Activated CD4-positive, alpha-beta T cell treated with anti-CD3 and anti-CD28 coated beads, Interleukin-2, amount 10 ng/mL, durations not matched to agents 24 days and 14 days (primary cell): ENCODE measurements around the gene ROR2. TPM values are rescaled to one million over a fixed set of nuclear protein-coding genes. Genes with fewer than 3 reads are reported as not detected.

Source experiments
- DNase-seq: peaks from one replicate; pipeline ENCODE4 v3.0.0; 2022
- H3K27ac Mint-ChIP-seq: one replicate; pipeline ENCODE4 v1.8.0; 2022; ENCODE audit warnings: mild to moderate bottlenecking, mixed read lengths
- H3K27me3 Mint-ChIP-seq: one replicate; pipeline ENCODE4 v1.8.0; 2022; ENCODE audit warnings: mixed read lengths
- H3K36me3 Mint-ChIP-seq: one replicate; pipeline ENCODE4 v1.8.0; 2022; ENCODE audit warnings: low read depth, mild to moderate bottlenecking, mixed read lengths
- H3K4me1 Mint-ChIP-seq: one replicate; pipeline ENCODE4 v1.8.0; 2021; ENCODE audit warnings: mixed read lengths
- H3K4me3 Mint-ChIP-seq: one replicate; pipeline ENCODE4 v1.8.0; 2022; ENCODE audit warnings: mild to moderate bottlenecking, moderate library complexity, mixed read lengths
- H3K9me3 Mint-ChIP-seq: one replicate; pipeline ENCODE4 v1.8.0; 2021; ENCODE audit warnings: mixed read lengths
- intact Hi-C: fragments of 100-400 bp; cut with micrococcal nuclease; formaldehyde crosslinking; loops from one replicate; pipeline ENCODE4 v1.15.1; 2023
- total RNA-seq: library from RNA; stranded (reverse); gene quantifications from 2 replicates; pipeline ENCODE4 v1.2.3, GENCODE V29; 2022

Gene ROR2
- total RNA-seq, 1 donor from 2014 or later: 0.40 TPM

DNA sequence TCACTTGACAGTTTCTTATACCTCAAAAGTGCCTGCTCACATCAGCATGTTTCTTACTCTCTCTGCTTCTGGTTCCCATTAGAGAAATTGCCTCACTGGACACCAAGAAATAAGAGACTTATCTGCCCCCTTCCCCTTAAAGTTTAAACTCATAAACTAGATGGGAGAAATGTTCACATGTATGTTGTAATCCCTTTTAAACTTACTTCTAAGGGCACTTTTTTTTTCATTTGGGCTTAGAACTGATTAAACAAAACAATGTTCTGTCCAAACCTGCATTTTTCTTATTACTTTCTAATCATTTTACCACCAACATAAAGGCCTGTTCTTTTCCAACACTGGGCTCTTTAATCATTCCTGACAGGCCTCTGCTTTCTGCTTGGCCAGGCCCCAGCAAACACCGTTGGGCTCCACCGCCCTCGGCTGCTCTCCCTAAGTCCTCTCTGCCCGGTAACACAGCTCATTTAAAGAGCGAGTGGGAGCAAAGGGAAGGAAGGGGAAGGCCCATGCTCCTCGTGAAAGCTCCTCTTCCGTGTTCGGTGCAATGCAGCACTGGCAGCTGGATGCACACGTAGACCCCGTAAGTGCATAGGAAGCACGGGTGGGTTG is 53.4 kb downstream of the ROR2 start:
- H3K27ac Mint-ChIP-seq: no peak overlapping the region
- H3K4me3 Mint-ChIP-seq: no peak overlapping the region
- peaks cover 5% of the 10 kb centered on the region for H3K4me1 Mint-ChIP-seq
- H3K36me3 Mint-ChIP-seq: no peaks in the 10 kb centered on the region
- peaks cover 35% of the 10 kb centered on the region for H3K27me3 Mint-ChIP-seq
- no peaks in the 10 kb centered on the region for H3K9me3 Mint-ChIP-seq
- intact Hi-C loops: no loop called here
- no peak for DNase-seq

DNA sequence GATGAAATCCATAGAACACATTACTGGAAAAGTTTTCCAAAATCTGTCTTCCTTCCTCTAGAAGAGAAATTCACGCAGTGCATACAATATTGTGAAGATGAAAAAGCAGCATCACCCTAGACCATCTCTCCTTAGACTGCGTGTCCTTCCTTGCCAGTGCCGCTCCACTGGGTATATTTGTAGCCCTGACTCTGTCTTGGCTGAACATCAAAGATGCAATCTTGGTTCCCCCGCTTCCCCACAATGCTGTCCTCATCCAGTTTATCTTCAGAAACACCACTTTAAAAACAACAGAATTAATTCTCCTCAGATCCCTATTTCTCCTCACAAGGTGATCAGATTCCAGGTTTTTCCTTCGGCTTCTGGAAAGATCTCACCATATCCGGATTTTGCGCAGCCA is 53.9 kb downstream of the ROR2 start:
- DNase-seq: no peak
- no peak overlapping the region for H3K27ac Mint-ChIP-seq
- peaks cover 35% of the 10 kb centered on the region for H3K27me3 Mint-ChIP-seq
- peaks cover 5% of the 10 kb centered on the region for H3K4me1 Mint-ChIP-seq
- no peak overlapping the region for H3K4me3 Mint-ChIP-seq
- intact Hi-C loops: no loop called here
- no peaks in the 10 kb centered on the region for H3K9me3 Mint-ChIP-seq
- H3K36me3 Mint-ChIP-seq: no peaks in the 10 kb centered on the region

DNA sequence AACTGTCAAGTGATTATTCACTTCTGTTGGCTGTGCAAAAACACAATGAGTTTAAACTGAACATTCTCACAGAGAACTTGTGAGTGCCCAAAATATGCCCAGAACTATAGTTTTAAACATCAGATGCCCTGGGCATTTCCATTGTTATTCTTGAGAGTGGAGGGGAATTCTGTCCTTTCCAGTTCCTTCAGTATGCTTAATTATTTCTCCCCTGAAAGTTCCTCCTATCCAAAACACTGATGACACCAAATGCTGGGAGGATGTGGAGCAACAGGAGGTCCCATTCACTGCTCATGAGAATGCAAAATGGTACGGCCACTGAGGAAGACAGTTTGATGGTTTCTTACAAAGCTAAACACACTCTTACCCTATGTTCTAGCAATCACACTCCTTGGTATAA is 55.5 kb downstream of the ROR2 start:
- no peaks in the 10 kb centered on the region for H3K36me3 Mint-ChIP-seq
- no peak overlapping the region for H3K27ac Mint-ChIP-seq
- H3K27me3 Mint-ChIP-seq: peaks cover 34% of the 10 kb centered on the region
- H3K4me3 Mint-ChIP-seq: no peak overlapping the region
- no peaks in the 10 kb centered on the region for H3K9me3 Mint-ChIP-seq
- peaks cover 5% of the 10 kb centered on the region for H3K4me1 Mint-ChIP-seq
- no peak for DNase-seq
- intact Hi-C loops: no loop called here

DNA sequence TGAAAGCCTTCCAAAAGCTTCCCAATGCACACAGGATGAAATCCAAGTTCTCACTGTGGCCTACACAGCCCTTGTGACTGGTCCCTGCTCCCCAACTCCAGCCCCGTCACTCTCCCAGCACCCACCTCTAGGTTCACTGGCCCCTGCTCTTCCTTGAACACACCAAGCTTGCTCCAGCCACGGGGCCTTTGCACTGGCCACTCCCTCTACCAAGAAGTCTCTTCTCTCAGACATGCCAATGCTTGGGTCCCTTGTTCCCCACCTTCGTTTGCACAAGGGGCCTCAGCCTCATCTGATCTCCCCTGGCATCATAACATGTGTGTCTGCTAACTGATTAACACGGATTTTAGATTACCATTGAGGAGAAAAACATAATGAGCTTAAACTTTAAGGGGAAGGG is 56.0 kb downstream of the ROR2 start:
- Mint-ChIP-seq H3K4me1 (peaks cover 5% of the 10 kb centered on the region), H3K9me3 (no peaks in the 10 kb centered on the region), H3K27ac (no peak overlapping the region), H3K4me3 (no peak overlapping the region), H3K36me3 (no peaks in the 10 kb centered on the region), H3K27me3 (peaks cover 34% of the 10 kb centered on the region)
- intact Hi-C loops: no loop called here
- no peak for DNase-seq

DNA sequence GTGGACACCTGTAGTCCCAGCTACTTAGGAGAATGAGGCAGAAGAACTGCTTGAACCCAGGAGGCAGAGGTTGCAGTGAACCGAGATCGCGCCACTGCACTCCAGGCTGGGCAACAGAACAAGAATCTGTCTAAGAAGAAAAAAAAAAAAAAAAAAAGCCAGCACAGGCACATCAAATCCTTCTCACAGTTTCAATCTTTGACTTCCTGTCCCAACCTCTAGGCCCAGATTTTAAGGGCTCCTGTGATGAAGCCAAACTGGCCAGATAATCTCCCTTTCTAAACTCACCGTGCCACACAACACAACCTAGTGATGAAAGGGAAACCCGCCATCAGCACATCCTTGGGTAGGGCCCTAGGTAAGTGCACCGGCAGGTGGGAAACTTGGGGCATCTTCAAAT is 58.1 kb downstream of the ROR2 start:
- no peaks in the 10 kb centered on the region for H3K36me3 Mint-ChIP-seq
- no peak overlapping the region for H3K4me3 Mint-ChIP-seq
- intact Hi-C loops: no loop called here
- H3K27me3 Mint-ChIP-seq: peaks cover 38% of the 10 kb centered on the region
- H3K27ac Mint-ChIP-seq: no peak overlapping the region
- DNase-seq: no peak
- peaks cover 5% of the 10 kb centered on the region for H3K4me1 Mint-ChIP-seq
- no peaks in the 10 kb centered on the region for H3K9me3 Mint-ChIP-seq

DNA sequence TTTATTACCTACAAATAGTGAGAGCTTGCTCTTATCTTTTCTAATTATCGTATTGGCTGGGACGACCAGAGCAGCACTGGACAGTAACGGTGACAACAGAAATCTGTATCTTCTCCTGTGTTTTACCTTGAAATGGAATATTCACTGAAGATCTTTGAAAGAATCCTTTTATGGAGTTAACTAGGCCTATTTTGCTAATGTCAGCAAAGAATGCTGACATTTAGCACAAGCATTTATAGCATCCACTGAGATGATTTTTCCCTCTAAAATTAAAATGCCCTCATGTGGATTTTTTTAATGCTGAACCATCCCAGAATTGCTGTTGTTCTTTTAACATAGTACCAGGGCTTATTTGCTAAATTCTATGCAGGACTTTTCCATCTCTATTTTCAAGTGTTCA is 59.4 kb downstream of the ROR2 start:
- Mint-ChIP-seq H3K9me3 (no peaks in the 10 kb centered on the region), H3K27me3 (peaks cover 35% of the 10 kb centered on the region), H3K36me3 (no peaks in the 10 kb centered on the region), H3K4me1 (peaks cover 2% of the 10 kb centered on the region), H3K27ac (no peak overlapping the region), H3K4me3 (no peak overlapping the region)
- intact Hi-C loops: no loop called here
- no peak for DNase-seq

DNA sequence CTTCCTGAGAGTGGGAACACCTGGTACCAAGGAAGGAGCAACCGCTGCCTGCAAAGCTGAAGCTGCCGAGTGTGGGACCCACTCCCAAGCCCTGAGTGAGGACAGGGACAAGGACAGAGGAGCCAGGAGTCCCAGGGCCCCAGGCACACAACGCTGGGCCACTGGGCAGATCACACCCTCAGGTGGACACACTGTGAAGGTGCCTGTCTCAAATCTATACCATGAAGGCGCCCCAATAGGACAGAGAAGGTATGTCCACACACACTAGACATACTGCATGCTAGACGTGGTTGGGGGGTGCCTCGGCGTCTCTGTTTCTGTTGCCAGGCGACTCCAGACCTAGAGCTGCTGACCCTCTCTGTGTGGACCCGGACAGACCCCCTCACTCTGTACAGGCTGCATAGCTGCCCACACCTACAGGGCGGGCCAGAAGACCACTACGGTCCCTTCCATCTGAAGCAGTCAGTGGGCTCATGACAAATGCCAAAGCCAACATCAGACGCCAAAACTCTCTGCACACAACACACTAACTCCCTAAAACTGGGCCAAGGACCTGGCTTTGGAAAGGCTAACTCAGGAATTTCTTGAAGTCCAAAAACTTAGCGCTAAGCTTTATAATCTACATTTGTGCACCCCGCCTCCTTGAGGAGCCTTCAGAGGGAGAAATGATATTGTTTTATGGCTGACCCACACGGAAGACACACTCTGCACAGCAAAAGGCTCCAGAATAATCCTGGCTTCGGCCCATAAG is 60.7 kb downstream of the ROR2 start:
- Mint-ChIP-seq H3K4me3 (no peak overlapping the region), H3K27ac (no peak overlapping the region), H3K36me3 (no peaks in the 10 kb centered on the region), H3K9me3 (no peaks in the 10 kb centered on the region), H3K4me1 (peaks cover 2% of the 10 kb centered on the region), H3K27me3 (peaks cover 35% of the 10 kb centered on the region)
- intact Hi-C loops: loop anchor here (10.0 kb wide), 1 partner anchor 115 kb away; no protein-coding TSS in a partner anchor
- DNase-seq: no peak

DNA sequence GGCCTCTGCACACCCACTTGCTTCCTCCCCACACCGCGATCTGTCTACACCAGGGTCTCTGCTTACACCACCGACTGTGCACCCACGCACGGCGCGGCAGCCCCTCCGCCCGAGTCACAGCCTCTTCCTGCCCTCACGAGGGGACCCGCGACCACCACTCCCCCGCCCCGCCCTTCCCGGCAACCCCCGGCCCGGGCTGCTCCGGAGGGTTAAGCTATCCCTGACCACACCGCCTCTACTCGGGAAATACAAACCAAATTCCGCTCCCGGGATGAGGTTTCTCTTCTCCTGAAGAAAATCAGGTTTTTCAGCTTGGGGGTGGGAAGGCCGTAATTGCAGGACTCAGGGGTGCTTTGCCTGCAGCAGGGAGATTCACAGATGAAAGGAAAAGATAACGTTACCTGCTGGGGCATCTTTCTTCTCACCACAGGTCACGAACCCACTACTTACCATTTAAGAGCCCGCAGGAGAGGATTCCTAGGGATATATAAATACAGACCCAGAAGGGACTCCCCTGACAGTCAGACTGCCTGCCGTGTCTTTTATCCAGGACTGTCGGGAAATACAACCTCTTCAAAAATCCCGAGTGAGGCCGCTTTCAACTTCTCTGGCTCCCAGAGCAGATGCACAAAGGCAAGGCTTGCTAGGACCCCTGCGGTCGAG is 63.5 kb downstream of the ROR2 start:
- DNase-seq: no peak
- peaks cover 37% of the 10 kb centered on the region for H3K27me3 Mint-ChIP-seq
- no peaks in the 10 kb centered on the region for H3K9me3 Mint-ChIP-seq
- intact Hi-C loops: loop anchor here (10.0 kb wide), 1 partner anchor 112 kb away; no protein-coding TSS in a partner anchor
- no peaks in the 10 kb centered on the region for H3K36me3 Mint-ChIP-seq
- no peaks in the 10 kb centered on the region for H3K4me1 Mint-ChIP-seq
- H3K27ac Mint-ChIP-seq: no peak overlapping the region
- no peak overlapping the region for H3K4me3 Mint-ChIP-seq

DNA sequence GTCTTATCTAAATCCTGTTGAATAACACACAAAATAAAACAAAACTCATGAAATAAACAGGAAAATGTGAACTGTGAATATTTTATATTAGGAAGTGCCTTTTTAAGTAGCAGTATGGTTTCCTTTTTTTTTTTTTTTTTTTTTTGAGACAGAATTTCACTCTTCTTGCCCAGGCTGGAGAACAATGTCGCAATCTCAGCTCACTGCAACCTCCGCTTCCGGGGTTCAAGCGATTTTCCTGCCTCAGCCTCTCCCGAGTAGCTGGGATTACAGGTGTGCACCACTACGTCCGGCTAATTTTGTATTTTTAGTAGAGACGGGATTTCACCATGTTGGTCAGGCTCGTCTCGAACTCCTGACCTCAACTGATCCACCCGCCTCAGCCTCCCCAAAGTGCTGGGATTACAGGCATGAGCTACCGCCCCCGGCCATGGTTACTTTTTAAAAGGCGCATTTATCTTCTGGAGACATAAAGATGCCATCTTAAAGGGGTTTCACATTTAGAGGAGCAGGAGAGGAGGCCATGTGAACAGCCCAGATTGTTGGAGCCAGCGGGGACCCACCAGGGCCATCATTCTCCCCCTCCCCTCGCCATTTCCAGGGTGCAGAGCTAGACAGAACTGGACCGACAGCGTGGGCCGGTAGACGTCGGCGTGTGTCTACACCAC is 64.1 kb downstream of the ROR2 start:
- Mint-ChIP-seq H3K27me3 (peaks cover 38% of the 10 kb centered on the region), H3K4me1 (no peaks in the 10 kb centered on the region), H3K4me3 (no peak overlapping the region), H3K36me3 (no peaks in the 10 kb centered on the region), H3K27ac (no peak overlapping the region), H3K9me3 (no peaks in the 10 kb centered on the region)
- intact Hi-C loops: loop anchor here (10.0 kb wide), 1 partner anchor 111 kb away; no protein-coding TSS in a partner anchor
- no peak for DNase-seq

DNA sequence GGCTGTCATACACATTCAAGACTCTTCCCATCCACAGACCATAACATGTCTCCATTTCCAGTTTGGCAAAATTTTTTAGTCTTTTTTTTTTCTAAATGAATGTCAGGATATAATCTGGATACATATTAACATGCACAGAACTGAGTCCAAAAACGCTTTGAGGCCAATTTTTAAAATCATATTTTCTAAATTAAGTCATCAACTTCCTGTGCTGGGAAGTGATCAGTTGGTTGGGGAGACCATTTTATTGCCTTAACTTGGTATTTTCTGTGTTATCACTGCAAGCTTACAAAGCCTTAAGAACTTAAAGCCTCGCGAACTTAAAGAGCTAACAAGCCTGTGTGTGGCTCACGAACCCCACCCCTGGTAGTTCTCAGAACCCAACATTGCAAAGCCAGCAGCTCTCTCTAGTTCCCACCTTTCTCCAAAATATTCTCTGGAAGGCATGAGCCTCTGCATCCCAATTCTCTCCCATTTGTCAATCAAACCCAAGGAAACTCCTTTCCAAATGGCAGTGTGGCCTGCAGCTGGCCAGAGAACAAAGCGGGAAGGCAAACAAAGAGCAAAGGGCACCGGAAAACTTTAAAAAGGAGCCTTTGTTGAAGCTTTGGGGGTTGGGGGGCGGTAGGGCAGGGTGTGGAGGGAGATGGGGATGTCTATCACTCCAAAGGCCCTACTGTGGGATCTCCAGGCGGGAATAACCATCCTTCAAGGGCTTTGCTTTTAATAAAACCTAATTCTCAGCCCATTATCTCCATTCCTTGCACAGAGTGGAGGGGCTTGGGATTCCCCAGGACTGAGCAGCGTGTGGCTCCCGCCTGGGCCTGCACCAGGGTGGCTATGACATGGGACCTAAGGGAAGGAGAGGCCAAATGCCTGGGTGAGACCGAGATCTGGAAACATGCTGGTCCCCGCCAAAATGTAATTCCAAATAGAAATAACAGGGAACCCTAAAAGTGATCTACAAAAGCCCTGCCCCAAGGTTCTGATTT is 65.0 kb downstream of the ROR2 start:
- DNase-seq: no peak
- H3K9me3 Mint-ChIP-seq: no peaks in the 10 kb centered on the region
- intact Hi-C loops: loop anchor here (10.0 kb wide), 1 partner anchor 110 kb away; no protein-coding TSS in a partner anchor
- no peaks in the 10 kb centered on the region for H3K36me3 Mint-ChIP-seq
- no peak overlapping the region for H3K4me3 Mint-ChIP-seq
- H3K27ac Mint-ChIP-seq: no peak overlapping the region
- no peaks in the 10 kb centered on the region for H3K4me1 Mint-ChIP-seq
- peaks cover 41% of the 10 kb centered on the region for H3K27me3 Mint-ChIP-seq

DNA sequence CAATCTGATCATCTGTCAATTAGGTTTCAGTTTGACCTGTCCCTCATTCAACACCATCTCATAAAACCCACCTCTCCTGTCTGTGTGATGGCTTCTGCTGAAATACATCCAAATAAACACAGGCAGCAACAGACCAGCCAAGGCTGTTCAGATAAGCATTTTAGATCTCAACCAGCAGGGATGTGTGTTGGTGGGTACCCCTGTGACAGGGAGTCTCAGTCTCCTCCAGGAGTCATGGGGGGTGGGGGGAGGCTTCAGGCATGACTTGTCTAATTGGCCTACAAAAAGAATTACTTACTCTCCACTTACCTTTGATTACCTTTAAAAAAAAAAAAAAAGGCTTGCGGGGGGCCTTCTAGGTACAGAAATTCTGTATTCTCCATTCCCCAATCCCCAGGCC is 65.9 kb downstream of the ROR2 start:
- intact Hi-C loops: loop anchor here (10.0 kb wide), 1 partner anchor 109 kb away; no protein-coding TSS in a partner anchor
- no peaks in the 10 kb centered on the region for H3K36me3 Mint-ChIP-seq
- H3K9me3 Mint-ChIP-seq: no peaks in the 10 kb centered on the region
- no peak overlapping the region for H3K4me3 Mint-ChIP-seq
- H3K27ac Mint-ChIP-seq: no peak overlapping the region
- H3K4me1 Mint-ChIP-seq: no peaks in the 10 kb centered on the region
- DNase-seq: no peak
- peaks cover 41% of the 10 kb centered on the region for H3K27me3 Mint-ChIP-seq

DNA sequence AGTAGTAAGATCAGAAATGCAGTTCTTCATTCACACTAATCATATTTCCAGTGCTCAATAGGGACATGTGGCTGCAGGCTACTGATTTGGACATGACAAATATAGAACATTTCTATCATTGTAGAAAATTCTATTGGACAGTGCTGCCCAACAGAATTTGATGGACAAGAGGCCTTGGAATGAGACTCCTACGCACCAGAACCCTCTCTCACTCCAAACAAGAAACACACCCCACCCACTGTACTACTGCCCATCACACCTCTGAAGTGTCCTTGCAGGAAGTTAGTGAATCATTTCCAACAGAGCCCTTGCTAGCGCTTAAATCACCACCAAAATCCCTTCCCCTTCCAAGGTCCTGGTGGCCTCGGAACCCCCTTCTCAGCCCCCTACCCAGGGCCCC is 66.5 kb downstream of the ROR2 start:
- Mint-ChIP-seq H3K9me3 (no peaks in the 10 kb centered on the region), H3K4me1 (no peaks in the 10 kb centered on the region), H3K36me3 (no peaks in the 10 kb centered on the region), H3K4me3 (no peak overlapping the region), H3K27me3 (peaks cover 37% of the 10 kb centered on the region), H3K27ac (no peak overlapping the region)
- no peak for DNase-seq
- intact Hi-C loops: loop anchor here (10.0 kb wide), 1 partner anchor 109 kb away; no protein-coding TSS in a partner anchor

DNA sequence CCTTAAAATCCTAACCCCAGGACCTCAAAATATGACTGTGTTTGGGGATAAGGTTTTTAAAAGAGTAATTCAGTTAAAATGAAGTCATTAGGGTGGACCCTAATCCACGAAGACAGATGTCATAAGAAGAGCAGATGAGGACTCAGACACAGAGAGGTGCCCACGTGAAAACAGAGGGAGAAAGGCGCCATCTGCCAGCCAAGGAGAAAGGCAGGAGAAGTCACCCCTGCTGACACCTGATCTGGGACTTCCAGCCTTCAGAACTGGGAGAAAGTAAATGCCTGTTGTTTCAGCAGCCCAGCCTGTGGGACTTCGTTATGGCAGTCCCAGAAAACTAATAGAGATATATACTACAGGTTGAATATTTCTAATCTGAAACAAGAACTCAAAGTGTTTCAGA is 67.4 kb downstream of the ROR2 start:
- DNase-seq: no peak
- intact Hi-C loops: loop anchor here (10.0 kb wide), 1 partner anchor 108 kb away; no protein-coding TSS in a partner anchor
- H3K4me3 Mint-ChIP-seq: no peak overlapping the region

More for the DNA sequence above, 67.4 kb downstream of the ROR2 start:
- no peak overlapping the region for H3K27ac Mint-ChIP-seq
- no peaks in the 10 kb centered on the region for H3K4me1 Mint-ChIP-seq
- peaks cover 32% of the 10 kb centered on the region for H3K27me3 Mint-ChIP-seq
- no peaks in the 10 kb centered on the region for H3K9me3 Mint-ChIP-seq
- H3K36me3 Mint-ChIP-seq: no peaks in the 10 kb centered on the region
